Ramos (cell line): ENCODE results near the gene WDR77.

Experiments used
- in situ Hi-C: fragments of 300-500 bp; cut with MboI; formaldehyde crosslinking; loops from one replicate; pipeline ENCODE4 v1.14.3; 2022; ENCODE audit warnings: low sequenced_read_pairs; ENCODE audit not compliant: unreplicated experiment

WDR77 gene

DNA sequence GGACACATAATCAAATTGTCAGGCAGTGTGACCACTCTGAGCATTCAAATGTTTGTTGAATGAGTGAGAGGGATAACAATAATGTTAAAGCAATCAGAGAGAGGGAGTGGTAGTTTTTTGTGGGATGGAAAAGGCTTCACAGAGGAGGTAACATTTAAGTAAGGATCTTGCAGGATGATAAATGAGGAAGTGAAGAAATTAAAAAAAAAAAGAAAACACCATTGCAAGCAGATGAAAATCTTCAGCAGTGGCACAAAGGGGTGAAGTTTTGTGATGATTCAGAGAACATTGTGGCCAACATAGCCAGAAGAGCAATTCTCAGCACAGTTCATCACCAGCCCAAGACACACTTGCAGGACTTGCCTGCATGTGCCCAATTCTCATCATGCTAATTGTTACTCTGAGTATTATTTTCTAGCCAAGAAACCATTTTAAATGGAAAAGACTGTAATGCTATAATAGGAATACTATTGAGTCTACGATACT is 56.6 kb downstream of the WDR77 start:
- in situ Hi-C loops, result loop anchor here (5.0 to 10.0 kb wide), 2 partner anchors 170 to 358 kb away; no protein-coding TSS in a partner anchor

DNA sequence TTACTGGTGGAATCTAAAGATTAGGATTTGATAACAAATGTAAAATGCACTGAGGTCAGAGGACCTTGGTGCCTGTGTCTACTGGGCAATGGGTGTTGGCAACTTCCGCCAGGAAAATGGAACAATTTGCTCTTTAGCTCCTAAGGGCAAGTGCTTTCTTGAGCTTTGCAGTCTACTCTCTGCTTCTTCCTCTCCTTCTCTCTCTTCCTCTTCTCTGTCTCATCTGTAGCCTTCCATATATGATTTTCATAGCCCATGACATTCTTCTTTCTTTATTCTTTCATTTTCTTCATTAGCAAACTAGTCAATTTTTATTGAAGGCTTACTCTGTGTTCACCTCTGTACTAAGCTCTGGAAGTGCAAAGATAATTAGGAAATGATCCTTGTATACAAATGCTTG is 57.0 kb downstream of the WDR77 start:
- in situ Hi-C loops, result loop anchor here (5.0 to 10.0 kb wide), 2 partner anchors 170 to 357 kb away; no protein-coding TSS in a partner anchor
